ENCODE data around the gene TBC1D10B.
"Not testable (repeated sequence)": the region's sequence is repeated elsewhere in the genome, so short reads cannot be mapped to it uniquely, and the experiment has no call there.

Gene TBC1D10B

DNA sequence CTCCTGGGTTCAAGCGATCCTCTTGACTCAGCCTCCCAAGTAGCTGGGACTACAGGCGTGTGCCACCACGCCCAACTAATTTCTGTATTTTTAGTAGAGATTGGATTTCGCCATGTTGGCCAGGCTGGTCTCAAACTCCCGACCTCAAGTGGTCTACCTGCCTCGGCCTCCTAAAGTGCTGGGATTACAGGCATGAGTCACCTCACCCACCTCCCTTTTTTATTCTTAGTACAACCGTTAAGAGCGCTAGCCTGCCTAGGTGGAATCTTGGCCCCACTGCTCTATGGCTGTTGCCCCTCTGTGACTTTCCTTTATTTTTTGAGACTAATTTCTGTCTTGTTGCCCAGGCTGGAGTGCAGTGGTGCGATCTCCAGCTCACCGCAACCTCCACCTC lies 32.3 kb downstream of the TBC1D10B start:
- not testable (repeated sequence) for DNase-seq

DNA sequence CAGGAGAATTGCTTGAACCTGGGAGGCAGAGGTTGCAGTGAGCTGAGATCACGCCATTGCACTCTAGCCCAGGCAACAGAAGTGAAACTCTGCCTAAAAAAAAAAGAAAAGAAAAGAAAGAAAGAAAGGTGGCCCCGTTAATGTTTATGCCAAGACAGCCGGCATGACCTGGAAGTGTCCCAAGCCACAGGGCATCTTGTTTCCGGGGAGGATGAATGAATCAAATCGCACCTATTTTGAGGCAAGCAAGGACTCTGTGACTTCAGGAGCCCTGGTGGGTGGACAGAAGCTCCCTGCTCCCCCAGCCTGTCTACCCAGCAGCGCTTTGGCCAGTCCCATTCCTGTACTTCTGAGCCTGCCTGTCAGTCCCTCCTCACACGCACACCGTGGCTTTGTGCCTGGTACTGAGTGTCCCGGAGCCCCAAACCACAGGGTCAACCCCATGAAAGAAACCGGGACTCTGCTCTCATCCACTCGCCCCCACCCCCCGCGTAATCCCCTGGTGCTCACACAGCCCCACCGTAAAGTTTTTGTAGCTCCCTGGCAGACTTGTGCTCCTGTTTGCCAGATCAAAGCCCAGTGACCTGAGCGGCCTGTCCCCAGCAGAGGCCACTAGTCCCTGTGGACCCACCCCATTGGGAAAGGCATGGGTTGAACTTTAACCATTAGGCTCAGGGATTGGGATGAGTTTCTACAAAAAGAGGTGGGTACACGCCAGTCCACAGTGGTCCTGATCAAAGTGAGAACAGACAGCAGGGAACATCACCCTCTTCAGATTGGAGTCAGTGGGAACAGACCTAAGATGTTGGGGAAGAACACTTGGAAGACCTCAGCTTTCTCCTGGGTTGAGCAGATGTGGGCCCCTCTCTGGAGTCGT lies 34.5 kb downstream of the TBC1D10B start:
- DNase-seq: peak in 4 of 51 donors; percentile 7 to 42 (median 32)

DNA sequence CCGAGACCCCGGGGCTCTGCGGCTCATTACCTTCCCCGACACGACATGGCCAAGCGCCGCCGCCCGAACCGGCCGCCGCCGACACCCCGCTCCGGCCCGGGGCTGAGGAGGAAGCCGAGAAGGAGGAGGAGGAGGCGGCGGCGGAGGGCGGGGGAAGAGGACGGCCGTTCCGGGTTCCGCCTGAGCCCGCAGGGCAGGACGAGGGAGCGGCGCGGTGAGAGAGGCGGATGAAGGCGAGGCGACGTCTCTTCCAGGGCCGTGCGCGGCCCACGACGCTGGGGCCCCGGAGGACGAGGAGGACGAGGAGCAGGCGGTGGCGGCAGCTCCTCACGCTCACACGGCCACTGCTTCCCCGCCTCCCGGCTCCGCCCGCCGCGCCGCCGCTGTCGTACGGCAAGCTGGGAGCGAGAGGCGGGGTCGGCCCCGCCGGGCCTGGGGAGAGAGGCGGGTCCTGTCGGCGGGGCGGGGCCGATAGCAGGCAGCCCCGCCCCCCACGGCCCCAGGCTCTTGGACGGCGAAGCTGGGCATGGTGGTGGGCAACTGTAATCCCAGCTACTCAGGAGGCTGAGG lies 35.2 kb downstream of the TBC1D10B start:
- peak in 45 of 51 donors; percentile 21 to 85 (median 71) for DNase-seq

DNA sequence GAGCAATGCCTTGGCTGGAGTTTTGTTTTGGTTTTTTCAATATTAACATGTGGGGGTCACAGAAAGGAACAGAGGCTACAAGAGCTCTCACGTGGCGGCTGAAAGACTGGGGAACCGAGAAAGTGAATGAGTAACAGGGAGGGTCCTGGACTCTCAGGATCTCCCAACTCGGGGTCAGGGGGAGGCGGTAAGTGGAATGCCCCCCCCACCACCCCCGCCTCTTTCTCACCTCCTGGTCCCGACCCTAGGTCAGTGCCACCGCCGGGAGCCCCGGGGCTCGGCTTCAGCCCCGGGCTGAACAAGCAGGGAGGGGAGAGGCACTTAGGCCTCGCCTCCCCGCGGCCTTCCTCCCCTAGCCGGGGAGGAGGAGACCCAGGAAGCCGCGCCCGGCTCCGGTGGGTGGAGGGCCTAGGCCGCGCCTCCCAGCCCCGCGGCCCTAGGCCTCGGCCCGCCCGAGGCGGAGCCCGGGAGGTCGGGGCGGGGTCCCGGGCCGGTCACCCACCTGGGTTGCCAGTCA lies 35.8 kb downstream of the TBC1D10B start:
- peak in 14 of 51 donors; percentile 3 to 49 (median 28) for DNase-seq

DNA sequence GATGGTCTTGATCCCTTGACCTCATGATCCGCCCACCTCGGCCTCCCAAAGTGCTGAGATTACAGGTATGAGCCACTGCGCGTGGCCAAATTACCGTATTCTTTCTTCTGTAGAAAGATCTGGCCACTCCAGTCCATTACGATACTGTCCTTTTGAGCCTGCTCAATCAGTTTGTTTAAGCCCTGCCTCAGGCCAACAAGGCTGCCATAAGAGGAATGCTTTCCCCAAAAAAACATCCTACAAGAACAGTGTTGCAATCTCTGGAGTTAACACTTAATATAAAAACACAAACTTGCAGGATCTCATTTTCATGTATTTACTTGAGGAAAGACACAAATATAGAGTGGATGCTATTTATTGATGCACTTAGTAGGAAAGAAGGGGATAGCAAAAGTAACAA lies 46.1 kb downstream of the TBC1D10B start:
- not testable (repeated sequence) for DNase-seq

DNA sequence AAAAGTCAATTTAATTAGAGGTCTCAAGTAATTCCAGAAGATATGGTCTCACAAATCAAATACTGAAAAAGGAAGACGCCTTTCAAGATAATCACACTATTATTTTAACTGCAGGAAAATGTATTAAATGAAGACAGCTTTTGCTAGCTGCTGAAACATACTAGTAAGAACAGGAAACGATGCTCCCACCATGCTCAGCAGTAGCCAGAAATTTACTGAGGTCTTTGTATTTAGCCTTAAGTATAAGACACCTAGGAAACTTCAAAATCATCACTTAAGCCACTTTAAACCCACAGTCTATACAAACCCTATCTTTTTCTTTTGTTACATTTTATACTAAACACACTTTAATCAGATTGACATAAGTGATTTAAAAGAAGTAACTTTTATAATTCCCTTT lies 51.6 kb downstream of the TBC1D10B start:
- DNase-seq: not testable (repeated sequence)

DNA sequence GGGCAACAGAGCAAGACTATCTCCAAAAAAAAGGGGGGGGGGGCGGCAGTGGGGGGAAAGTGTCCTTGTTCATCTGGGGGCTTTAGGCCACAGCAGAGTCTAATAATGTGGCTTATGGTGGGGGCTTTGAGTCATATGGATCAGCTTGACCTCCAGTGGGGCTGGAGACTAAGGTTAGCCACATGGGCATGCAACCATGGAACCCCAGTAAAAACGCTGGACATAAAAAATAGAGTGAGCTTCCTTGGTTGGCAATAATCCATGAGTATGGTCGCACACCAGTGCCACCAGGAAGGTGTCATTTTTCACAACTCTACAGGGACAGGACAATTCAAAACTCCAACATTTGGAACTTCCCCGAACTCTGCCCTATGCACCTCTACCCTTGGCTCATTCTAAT lies 59.4 kb downstream of the TBC1D10B start:
- not testable (repeated sequence) for DNase-seq

DNA sequence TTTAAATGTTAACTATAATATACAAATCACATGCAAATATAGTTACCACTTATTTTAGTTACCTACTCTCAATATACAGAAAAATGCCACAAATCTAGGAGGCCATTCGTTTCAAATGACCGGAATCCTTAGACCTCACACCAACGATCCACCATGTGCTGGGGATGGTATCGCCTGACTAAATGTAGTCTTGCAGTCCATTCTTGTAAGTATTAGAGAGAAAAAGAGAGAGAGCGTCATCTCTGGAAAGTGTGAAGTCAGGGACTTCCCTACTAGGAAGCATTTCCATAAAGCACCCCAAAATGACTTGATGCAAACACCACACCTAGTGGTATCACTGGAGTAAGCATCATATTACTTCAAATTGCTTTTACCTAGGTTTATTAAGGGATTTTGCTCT lies 61.0 kb downstream of the TBC1D10B start:
- DNase-seq: not testable (repeated sequence)
